ENCODE measurements around the gene CRYGN. TPM values are rescaled to one million over a fixed set of nuclear protein-coding genes. Genes with fewer than 3 reads are reported as not detected.

The CRYGN gene
- total RNA-seq, 1 donor from 2014 or later: not detected

Small RNA genes lying within 50 kb of the gene (small RNA-seq; reads per million reads assigned to genes)
- gene MIR3907 (not detected), gene RN7SL76P (not detected)

Other genes with a start within 250 kb of the CRYGN start
- not detected for gene H2BK1, start 229.7 kb downstream of the CRYGN start, total RNA-seq
- 29.5 TPM for gene ABCF2, start 212.9 kb downstream of the CRYGN start, total RNA-seq
- 19.0 TPM for gene CHPF2, start 207.7 kb downstream of the CRYGN start, total RNA-seq
- gene SMARCD3, start 191.4 kb downstream of the CRYGN start, total RNA-seq: 147 TPM
- gene NUB1, start 98.3 kb downstream of the CRYGN start, total RNA-seq: 33.5 TPM
- 50.2 TPM for gene WDR86, start 30.1 kb downstream of the CRYGN start, total RNA-seq
- gene RHEB, start 79.8 kb upstream of the CRYGN start, total RNA-seq: 83.9 TPM